Mucosa of gallbladder (tissue), 1 donor: Measurements from ENCODE around the gene KLK5. TPM values are rescaled to one million over a fixed set of nuclear protein-coding genes. Genes with fewer than 3 reads are reported as not detected.
"Not testable (repeated sequence)": the region's sequence is repeated elsewhere in the genome, so short reads cannot be mapped to it uniquely, and the experiment has no call there.

Experiments
- DNase-seq: peaks from one replicate; pipeline ENCODE4 v3.0.0-alpha.2; 2020; ENCODE audit warnings: low spot score
- total RNA-seq: library from RNA; stranded (reverse); gene quantifications from one replicate; pipeline ENCODE4 v1.2.1, GENCODE V29; 2021
- donor health status: DM: no; HTN: no; CAD: no.

KLK5 gene, protein sequence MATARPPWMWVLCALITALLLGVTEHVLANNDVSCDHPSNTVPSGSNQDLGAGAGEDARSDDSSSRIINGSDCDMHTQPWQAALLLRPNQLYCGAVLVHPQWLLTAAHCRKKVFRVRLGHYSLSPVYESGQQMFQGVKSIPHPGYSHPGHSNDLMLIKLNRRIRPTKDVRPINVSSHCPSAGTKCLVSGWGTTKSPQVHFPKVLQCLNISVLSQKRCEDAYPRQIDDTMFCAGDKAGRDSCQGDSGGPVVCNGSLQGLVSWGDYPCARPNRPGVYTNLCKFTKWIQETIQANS
- not detected for total RNA-seq

DNA sequence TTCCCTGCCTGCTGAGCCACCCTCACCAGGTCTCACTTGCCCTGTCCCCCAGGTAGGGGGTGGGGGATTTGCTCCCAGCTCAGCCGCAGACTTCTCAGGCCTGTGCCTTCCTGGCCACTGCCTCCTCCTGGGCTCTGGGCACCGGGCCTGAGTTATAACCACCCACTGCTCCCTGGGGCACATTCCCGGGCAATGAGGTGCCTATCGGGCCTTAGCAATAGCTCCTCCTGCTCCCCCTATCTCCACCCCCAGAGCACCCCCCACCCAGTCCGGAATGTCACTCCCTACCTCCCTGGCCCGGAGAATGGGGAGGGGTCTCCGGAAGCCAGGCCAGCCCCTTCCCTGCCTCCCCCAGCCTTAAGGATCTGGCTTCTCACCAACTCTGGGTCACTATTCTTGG is at the start of gene KLK5:
KLK5 (minus strand) TSS at position 129 of the 400 bp plus-strand sequence. CDS start 381 bp downstream, outside the sequence.
- no peak for DNase-seq

DNA sequence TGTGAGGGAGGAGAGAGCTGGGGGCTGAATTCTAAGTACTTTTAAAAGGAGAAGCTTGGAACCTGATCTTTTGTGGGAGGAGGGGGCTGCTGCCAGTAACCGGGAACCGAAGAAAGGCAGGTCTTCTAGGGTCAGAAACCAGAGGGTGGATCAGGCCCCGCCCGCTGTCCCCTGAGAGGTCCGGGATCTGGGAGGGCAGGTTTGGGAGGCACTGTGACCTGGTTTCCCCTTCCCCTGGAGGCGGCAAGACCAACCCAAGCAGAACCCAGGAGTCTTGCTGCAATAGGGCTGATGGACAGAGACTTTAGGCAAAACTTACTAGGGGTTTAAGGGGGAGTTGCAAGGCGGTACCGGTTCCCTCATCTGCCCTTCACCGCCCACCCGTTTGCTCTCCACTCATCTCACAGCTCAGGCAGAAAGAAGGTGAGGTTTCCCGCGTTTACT is 49.3 kb upstream of the KLK5 start:
- DNase-seq: no peak

DNA sequence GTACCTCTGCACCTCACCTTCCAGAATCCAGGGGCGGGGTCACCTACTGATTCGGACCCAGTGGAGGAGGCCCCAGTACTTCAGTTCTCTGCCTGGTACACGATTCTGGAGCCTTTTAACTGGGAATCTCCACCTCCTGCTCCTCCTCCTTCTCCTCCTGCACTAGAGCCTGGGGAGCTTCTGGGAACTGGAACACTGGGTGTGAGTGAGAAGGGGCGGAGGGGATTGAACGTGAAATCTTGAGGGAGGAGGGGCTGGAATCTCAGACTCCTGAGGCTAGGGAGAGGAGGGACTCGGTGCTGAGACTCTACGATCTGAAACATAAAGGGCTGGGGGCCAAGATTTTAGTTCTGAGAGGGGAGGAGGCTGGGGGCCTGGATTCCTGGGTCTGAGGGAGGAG is 48.7 kb upstream of the KLK5 start, which contains the start of gene KLK8:
KLK8 (minus strand) TSS at position 90 of the 400 bp plus-strand sequence. CDS start 437 bp downstream, outside the sequence.
- DNase-seq: no peak

DNA sequence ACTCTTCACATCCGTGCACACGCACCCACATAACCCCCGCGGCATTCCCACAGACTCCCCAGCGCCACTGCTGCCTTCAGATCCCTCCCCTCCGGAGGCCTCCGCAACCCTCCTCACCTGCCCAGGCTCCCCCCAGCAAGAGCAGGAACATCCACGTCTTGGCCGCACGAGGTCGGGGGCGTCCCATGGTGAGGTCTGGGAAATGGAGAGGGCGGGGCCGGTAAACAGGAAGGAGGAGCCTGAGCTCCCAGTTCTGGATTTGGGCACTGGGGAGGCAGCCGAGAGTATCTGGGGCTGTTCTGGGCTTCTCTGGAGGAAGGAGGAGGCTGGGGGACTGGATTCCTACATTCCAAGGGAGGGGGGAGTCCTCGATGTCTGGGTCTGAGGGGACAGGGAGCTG is 48.1 kb upstream of the KLK5 start:
- DNase-seq: no peak

DNA sequence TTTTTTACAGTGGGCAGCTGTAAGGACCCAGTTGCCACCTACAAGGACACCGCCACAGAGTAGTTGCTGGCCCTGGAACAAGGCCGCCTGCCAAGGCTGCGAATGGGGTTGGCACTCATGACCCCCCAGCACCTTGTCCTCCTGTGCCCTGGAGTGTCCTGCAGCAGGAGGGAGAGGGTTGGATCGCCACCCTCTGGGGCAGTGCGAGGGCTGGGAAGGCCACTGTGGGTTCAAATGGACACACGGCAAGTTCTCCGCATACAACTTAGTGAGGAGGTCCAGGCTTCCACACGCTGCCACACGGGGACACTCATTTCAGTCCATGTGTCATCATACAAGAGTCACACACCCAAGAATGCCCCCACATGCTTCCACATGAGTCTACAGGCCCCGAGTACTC is 47.6 kb upstream of the KLK5 start:
- DNase-seq: no peak

DNA sequence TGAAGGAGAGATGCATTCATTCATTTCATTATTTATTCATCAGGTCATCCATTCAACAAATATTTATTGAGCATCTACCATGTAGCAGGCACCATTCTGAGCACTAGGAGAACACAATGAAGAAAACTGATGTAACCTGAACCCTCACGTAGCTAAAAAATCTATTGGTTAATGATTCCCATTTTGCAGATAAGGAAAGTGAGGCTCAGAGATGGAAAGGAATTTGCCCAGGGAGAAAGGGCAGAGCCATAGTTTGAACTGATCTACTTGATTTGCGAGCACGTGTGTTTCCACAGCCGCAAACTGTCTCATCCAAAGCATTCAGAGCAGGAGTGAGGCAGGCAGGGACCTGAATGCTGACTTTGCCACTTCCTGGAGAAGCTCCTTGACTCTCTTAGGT is 45.8 kb upstream of the KLK5 start:
- no peak for DNase-seq

DNA sequence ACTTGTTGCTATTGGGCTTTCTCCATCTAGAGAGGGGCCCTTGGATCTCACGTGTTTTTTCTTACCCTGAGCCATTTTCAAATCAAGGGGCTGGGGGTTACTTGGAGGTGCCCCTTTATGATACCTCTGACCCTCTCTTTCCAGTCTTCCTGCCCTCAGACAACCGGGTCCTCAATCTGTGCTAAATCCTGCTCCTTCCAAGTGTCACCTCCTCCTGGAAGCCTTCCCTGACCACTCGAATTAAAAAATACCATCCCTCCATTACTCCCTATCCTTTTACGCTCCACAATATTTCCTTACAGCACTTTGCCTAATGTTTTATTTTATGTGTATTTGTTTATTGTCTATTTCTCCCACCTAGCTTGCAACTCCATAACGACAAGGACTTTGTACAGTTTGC is 45.2 kb upstream of the KLK5 start:
- no peak for DNase-seq

DNA sequence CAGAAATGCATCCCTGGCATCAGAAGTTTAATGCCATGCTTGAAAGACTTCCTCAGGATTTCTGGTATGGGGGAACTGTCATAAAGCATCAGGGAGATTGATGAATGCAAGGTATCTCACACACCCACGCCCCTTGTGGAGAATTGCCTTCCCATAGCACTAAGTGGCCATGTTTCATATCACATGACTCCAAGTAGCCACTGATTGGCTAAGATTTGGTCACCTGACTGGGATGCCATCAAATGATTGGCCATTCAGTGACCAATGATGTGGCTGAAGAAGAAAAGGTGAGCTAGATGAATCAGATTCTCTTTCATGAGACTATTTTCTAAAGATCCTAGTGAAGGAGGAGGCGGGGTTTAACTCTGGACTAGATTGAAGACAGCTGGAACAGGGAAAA is 41.3 kb upstream of the KLK5 start:
- DNase-seq: no peak

DNA sequence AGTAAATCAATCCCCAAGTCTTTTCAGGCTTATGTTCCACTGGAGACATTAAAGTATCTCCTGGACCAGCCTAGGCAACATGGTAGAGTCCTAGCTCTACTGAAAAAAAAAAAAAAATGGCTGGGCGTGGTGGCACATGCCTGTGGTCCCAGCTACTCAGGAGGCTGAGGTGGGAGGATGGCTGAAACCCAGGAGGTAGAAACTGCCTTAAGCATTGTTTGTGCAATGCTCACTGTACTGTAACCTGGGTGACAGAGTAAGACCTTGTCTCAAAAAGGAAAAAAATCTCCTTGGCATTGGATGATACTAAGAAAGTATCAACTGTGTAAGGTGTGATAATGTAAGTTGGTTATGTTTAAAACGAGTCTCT is 39.8 kb upstream of the KLK5 start:
- DNase-seq: no peak

DNA sequence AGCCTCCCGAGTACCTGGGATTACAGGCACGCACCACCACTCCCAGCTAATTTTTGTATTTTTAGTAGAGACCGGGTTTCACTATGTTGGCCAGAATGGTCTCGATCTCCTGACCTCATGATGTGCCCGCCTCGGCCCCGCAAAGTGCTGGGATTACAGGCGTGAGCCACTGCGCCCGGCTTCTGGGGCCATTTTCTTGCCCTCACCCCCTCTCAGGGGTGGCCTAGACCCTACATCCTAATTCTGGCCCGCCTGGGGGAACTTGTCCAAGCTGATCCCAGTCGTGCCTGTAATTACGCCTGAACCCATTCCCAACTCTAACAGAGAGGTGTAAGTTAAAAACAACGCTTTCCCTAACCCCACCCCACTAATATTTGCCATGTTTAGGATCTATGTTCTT is 31.6 kb upstream of the KLK5 start:
- not testable (repeated sequence) for DNase-seq

DNA sequence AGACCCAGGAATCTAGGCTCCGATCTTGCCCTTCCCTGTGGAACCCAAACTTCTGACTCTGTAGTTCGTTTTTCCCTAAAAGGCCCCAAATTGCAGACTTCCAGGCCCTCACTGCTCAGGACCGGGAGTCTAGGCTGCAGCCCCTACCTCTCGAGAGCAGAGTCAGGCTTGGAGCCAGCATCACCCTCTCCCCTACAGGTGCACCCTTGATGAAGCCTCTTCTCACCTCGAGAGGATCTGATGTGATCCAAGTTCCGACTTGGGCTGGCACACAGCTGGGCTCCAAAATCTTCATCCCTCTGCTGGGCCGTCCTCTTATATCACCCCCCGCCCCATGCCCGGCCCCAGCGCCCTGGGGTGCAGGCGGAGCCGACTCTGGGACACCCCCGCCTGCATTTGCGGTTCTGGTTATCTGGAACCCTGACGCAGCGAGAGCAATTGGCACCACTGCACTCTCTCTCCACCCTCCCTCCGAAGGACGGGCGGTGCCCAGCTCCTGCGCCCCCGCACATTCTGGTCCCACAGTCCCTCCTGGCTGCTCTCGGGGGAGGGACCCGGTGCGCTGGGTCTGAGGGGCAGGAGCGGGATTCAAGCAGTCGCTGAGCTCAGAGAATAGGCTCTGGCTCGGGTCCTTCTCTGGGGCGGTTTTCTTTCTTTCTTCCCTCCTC is 30.9 kb upstream of the KLK5 start, which contains the start of gene KLK7:
KLK7 (minus strand) TSS at position 293 of the 668 bp plus-strand sequence. CDS start 1,518 bp downstream, outside the sequence.
- DNase-seq: no peak

DNA sequence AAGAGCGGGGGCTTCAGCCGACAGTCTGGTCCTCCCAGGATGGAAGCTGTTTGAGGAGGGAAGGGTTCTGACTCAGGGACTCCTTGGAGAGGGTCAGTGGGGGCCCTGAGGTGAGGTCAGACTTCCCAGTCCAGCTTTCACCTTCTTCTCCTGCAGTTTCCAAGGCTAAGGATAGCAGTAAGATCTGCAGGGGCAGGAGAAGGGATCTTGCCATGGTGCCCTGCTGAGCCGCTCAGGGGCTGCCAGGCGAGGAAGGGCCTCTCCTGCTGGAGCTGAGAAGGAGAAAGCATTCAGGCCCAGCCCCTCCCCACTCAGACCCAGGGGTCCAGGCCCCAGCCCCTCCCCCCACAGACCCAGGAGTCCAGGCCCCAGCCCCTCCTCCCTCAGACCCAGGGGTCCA is 29.3 kb upstream of the KLK5 start:
- no peak for DNase-seq

DNA sequence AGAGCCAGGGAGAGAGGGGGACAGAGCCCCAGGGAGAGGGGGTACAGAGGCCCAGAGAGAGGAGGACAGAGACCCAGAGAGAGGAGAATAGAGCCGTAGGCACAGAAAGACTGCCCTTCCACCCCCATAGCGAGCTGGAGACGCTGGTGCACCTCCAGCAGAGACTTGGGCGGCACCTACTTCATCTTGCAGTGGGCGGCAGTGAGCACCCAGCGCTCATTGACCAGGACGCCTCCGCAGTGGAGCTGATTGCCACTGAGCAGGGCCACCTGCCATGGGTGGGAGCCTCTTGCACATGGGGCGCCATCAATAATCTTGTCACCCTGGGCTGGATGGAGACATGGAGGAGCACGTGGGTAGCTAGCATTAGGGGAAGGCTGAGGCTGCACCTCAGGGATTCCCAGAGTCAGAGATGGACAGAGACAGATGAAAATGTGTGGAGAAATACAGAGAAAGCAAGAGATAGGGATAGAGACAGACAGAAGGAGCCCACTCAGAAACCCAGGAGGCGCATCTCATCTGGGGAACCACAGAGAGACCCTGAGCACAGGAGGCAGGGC is 28.8 kb upstream of the KLK5 start:
- DNase-seq: no peak

DNA sequence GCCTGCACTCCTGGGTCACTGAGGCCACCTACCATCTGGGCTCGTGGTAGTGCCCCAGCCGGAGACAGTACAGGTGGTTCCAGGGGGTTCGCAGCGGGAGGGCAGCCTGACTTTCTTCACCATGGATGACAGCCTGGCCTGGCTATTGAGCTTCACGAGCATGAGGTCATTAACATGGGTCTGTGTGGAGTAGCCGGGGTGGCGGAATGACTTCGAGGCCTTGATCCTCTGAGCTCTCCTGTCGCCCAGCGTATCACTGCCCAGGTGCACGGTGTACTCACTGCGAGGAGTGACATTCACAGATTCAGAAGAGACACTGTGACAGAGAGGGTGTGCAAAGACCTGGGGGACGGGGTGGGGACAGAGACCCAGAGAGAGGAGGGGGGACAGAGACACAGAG is 27.4 kb upstream of the KLK5 start:
- no peak for DNase-seq

DNA sequence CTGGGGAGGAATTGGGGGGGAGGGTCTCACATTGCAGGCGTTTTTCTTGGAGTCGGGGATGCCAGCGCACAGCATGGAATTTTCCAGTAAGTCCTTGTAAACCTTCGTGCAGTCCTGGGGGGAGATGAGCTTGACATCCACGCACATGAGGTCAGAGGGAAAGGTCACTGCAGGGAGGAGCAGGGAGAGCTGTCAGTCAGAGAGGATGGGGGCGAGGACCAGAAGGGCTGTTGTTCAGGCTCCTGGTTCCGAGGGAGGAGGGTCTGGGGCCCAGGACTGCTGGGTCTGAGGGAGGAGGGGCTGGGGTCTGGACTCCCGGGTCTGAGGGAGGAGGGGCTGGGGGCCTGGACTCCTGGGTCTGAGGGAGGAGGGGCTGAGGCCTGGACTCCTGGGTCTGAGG is 26.9 kb upstream of the KLK5 start:
- DNase-seq: no peak

DNA sequence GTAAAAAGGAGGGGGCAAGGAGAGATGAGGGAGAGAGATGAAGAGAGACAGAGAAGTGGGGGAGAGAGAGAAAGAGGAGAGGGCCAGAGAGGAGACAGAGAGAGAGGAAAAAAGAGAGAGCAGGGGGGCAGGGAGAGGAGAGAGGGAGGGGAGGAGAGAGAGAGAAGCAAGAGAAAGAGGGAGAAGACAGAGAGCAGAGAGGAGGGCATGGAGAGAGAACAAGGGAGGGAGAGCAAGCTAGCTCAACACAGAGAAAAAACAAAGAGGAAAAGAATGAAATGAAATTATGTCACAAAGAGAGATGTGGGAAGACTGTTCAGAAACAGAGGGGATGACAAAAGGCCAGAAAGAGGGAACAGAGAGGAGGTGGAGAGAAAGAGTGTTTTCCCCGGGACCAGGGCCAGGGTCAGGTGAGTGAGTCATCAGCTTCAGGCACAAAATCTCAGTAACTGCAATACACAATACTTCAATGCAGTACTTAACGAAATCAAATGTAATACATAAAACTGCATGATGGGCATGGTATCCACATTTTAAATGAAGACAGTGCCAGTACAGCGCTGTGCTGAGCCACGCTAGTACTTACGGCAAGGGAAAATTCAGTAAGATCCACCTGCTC is 26.0 kb upstream of the KLK5 start:
- DNase-seq: no peak

DNA sequence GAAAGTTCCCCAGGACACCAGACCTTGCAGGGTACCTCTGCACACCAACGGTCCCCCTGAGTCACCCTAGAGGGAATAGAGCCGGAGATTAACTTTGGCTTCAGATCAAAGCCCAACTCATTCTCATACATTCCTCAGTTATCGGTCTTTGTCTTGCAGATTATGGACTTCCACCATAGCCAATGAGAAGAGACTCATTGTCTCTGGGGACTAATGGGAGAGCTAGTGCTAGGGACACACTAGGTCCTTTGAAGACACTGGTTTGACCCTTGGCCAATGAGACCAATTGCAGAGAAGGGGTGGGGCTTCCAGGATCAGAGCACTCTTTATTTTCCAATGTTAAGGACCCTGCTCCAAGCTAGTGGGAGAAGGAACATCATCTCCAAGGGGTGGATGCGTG is 24.8 kb upstream of the KLK5 start:
- DNase-seq: no peak

DNA sequence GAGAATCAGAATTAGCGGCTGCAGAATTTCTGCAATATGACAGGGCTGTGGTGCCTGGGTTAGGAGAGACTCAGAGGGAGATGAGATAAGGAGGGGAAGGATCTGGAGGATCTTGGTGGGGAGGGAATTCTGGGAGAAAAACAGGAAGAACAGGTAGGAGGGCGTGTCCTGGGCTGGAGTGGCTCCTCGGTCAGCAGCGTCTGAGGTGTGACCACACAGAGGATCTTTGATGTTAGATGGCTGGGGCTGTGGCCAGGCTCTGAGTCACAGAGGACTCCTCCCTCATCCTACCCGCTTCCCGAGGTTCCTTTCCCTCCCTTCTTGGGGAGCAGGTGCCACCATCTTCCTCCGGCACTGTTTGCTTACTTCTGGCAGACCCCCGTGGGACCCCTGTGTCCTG is 22.9 kb upstream of the KLK5 start:
- DNase-seq: peak; percentile 79

DNA sequence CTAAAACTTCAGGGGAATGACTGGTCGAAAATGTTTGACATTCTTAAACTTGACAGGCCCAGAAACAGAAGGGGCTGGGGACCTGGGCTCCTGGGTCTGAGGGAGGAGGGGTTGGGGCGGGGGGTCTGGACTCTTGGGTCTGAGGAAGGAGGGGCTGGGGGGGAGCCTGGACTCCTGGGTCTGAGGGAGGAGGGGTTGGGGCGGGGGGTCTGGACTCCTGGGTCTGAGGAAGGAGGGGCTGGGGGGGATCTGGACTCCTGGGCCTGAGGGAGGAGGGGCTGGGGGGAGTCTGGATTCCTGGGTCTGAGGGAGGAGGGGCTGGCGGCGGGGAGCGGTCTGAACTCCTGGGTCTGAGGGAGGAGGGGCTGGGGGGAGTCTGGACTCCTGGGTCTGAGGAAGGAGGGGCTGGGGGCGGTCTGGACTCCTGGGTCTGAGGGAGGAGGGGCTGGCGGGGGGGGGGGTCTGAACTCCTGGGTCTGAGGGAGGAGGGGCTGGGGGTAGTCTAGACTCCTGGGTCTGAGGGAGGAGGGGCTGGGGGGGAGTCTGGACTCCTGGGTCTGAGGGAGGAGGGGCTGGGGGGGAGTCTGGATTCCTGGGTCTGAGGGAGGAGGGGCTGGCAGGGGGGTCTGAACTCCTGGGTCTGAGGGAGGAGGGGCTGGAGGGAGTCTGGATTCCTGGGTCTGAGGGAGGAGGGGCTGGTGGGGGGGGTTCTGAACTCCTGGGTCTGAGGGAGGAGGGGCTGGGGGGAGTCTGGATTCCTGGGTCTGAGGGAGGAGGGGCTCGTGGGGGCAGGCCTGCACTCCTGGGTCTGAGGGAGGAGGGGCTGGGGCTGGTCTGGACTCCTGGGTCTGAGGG is 22.1 kb upstream of the KLK5 start:
- DNase-seq: no peak

DNA sequence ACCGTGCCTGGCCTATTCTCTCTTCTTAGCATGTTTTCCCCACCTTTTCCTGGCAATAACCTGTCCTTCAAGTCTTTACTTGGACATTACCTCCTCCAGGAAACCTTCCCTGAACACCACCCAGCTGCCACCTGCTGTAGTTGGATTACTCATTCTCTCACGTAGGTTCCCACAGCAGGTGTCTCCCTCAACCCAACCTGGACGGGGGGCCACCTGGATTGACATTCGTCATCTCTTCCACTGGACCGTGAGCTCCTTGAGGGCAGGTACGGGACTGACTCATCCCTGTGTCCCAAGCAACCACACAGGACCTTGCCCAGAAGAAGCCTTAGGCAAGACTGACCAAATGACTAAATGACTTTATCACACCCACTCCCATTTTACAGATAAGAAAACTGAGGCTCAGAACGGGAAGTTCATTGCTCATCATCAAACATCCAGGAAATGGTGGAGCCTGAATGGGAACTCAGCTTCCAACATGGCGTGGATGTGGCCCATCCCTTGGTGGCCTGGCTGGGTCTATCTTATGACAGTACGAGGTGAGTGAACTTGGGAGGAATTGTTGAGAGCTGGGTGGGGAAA is 20.0 kb upstream of the KLK5 start:
- no peak for DNase-seq

DNA sequence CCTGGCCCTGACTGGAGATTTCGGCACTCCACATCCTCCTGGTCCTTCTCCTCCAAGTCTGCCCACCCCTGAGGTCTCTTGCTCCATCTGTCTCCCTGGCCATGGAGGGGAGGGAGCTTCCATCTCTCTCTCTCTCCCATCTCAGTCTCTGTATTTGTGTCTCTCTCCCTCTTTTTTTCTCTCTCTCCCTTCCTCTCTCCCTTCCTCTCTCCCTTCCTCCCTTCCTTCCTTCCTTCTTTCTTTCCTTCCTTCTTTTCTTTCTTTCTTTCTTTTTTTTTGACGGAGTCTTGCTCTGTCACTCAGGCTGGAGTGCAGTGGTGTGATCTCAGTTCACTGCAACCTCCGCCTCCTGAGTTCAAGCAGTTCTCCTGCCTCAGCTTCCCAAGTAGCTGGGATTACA is 17.0 kb upstream of the KLK5 start:
- not testable (repeated sequence) for DNase-seq
